Measurements from ENCODE around the gene TRABD2B. TPM values are rescaled to one million over a fixed set of nuclear protein-coding genes. Genes with fewer than 3 reads are reported as not detected.

Gene TRABD2B
- total RNA-seq, 2 experiments from 2014 or later = not detected

GRCh38 chr1:47870946-47871676, 126.1 kb downstream of the TRABD2B start:
- Mint-ChIP-seq H3K27me3 (peaks cover 3% of the 10 kb centered on the region), H3K4me3 (no peak overlapping the region), H3K36me3 (ENCODE audit: low read depth) (no peaks in the 10 kb centered on the region), H3K27ac (no peak overlapping the region), H3K9me3 (no peaks in the 10 kb centered on the region), H3K4me1 (no peaks in the 10 kb centered on the region)
- CTCF ChIA-PET = no interaction called here
- DNase-seq = no peak
- POLR2A ChIA-PET = no interaction called here

GRCh38 chr1:47870480-47870879, 126.7 kb downstream of the TRABD2B start:
- Mint-ChIP-seq H3K4me1 (no peaks in the 10 kb centered on the region), H3K36me3 (ENCODE audit: low read depth) (no peaks in the 10 kb centered on the region), H3K9me3 (no peaks in the 10 kb centered on the region), H3K27me3 (peaks cover 3% of the 10 kb centered on the region), H3K27ac (no peak overlapping the region), H3K4me3 (no peak overlapping the region)
- ChIA-PET CTCF (no interaction called here), POLR2A (no interaction called here)
- no peak for DNase-seq

GRCh38 chr1:47868348-47868676, 128.9 kb downstream of the TRABD2B start:
- Mint-ChIP-seq H3K9me3 (no peaks in the 10 kb centered on the region), H3K27me3 (peaks cover 3% of the 10 kb centered on the region), H3K4me1 (no peaks in the 10 kb centered on the region), H3K27ac (no peak overlapping the region), H3K36me3 (ENCODE audit: low read depth) (no peaks in the 10 kb centered on the region), H3K4me3 (no peak overlapping the region)
- POLR2A ChIA-PET = no interaction called here
- DNase-seq = no peak
- CTCF ChIA-PET = no interaction called here

- no peak overlapping the region for H3K4me3 Mint-ChIP-seq
- CTCF ChIA-PET = no interaction called here
- no peaks in the 10 kb centered on the region for H3K36me3 Mint-ChIP-seq (ENCODE audit: low read depth)
- POLR2A ChIA-PET = no interaction called here
- no peaks in the 10 kb centered on the region for H3K4me1 Mint-ChIP-seq
- DNase-seq = no peak
- no peak overlapping the region for H3K27ac Mint-ChIP-seq
- peaks cover 4% of the 10 kb centered on the region for H3K27me3 Mint-ChIP-seq
- no peaks in the 10 kb centered on the region for H3K9me3 Mint-ChIP-seq
Observed at GRCh38 chr1:47867438-47868347, 129.5 kb downstream of the TRABD2B start.

GRCh38 chr1:47866601-47867437, 130.4 kb downstream of the TRABD2B start:
- H3K9me3 Mint-ChIP-seq = no peaks in the 10 kb centered on the region
- no peaks in the 10 kb centered on the region for H3K4me1 Mint-ChIP-seq
- H3K27ac Mint-ChIP-seq = no peak overlapping the region
- H3K27me3 Mint-ChIP-seq = peaks cover 8% of the 10 kb centered on the region
- no peaks in the 10 kb centered on the region for H3K36me3 Mint-ChIP-seq (ENCODE audit: low read depth)
- no peak overlapping the region for H3K4me3 Mint-ChIP-seq
- CTCF ChIA-PET = no interaction called here
- POLR2A ChIA-PET = no interaction called here
- no peak for DNase-seq

GRCh38 chr1:47865881-47866535, 131.2 kb downstream of the TRABD2B start:
- Mint-ChIP-seq H3K4me1 (no peaks in the 10 kb centered on the region), H3K27me3 (peaks cover 12% of the 10 kb centered on the region), H3K4me3 (no peak overlapping the region), H3K27ac (no peak overlapping the region), H3K9me3 (no peaks in the 10 kb centered on the region), H3K36me3 (ENCODE audit: low read depth) (no peaks in the 10 kb centered on the region)
- ChIA-PET CTCF (no interaction called here), POLR2A (no interaction called here)
- DNase-seq = no peak

GRCh38 chr1:47859092-47859743, 138.0 kb downstream of the TRABD2B start:
- Mint-ChIP-seq H3K4me1 (peaks cover 10% of the 10 kb centered on the region), H3K9me3 (no peaks in the 10 kb centered on the region), H3K4me3 (no peak overlapping the region), H3K36me3 (ENCODE audit: low read depth) (no peaks in the 10 kb centered on the region), H3K27me3 (peaks cover 13% of the 10 kb centered on the region), H3K27ac (no peak overlapping the region)
- ChIA-PET CTCF (interaction anchor here (0.6 to 1.4 kb wide), 3 partner anchors 17 to 380 kb away, joined by 3 to 4 read pairs (median 3); no protein-coding TSS in a partner anchor), POLR2A (no interaction called here)
- DNase-seq = no peak

GRCh38 chr1:47856996-47857395, 140.2 kb downstream of the TRABD2B start:
- Mint-ChIP-seq H3K9me3 (no peaks in the 10 kb centered on the region), H3K27ac (no peak overlapping the region), H3K4me3 (no peak overlapping the region), H3K4me1 (peaks cover 10% of the 10 kb centered on the region), H3K36me3 (ENCODE audit: low read depth) (no peaks in the 10 kb centered on the region), H3K27me3 (peaks cover 7% of the 10 kb centered on the region)
- no peak for DNase-seq
- POLR2A ChIA-PET = no interaction called here
- CTCF ChIA-PET = no interaction called here

- Mint-ChIP-seq H3K4me1 (peaks cover 10% of the 10 kb centered on the region), H3K36me3 (ENCODE audit: low read depth) (no peaks in the 10 kb centered on the region), H3K27ac (no peak overlapping the region), H3K4me3 (no peak overlapping the region), H3K9me3 (no peaks in the 10 kb centered on the region), H3K27me3 (peaks cover 2% of the 10 kb centered on the region)
- ChIA-PET POLR2A (no interaction called here), CTCF (no interaction called here)
- DNase-seq = no peak
Observed at GRCh38 chr1:47855230-47855629, 142.0 kb downstream of the TRABD2B start.

- no peaks in the 10 kb centered on the region for H3K9me3 Mint-ChIP-seq
- no peaks in the 10 kb centered on the region for H3K27me3 Mint-ChIP-seq
- no peak for DNase-seq
- H3K27ac Mint-ChIP-seq = no peak overlapping the region
- CTCF ChIA-PET = no interaction called here
- no peak overlapping the region for H3K4me3 Mint-ChIP-seq
- POLR2A ChIA-PET = interaction anchor here (0.7 kb wide), 1 partner anchor 255 kb away, joined by 3 read pairs; no protein-coding TSS in a partner anchor
- no peaks in the 10 kb centered on the region for H3K36me3 Mint-ChIP-seq (ENCODE audit: low read depth)
- H3K4me1 Mint-ChIP-seq = peaks cover 9% of the 10 kb centered on the region
Observed at GRCh38 chr1:47854552-47855144, 142.5 kb downstream of the TRABD2B start.

GRCh38 chr1:47853852-47854251, 143.3 kb downstream of the TRABD2B start:
- CTCF ChIA-PET = no interaction called here
- no peak overlapping the region for H3K27ac Mint-ChIP-seq
- no peaks in the 10 kb centered on the region for H3K36me3 Mint-ChIP-seq (ENCODE audit: low read depth)

GRCh38 chr1:47853059-47853458, 144.1 kb downstream of the TRABD2B start:
- DNase-seq = no peak
- POLR2A ChIA-PET = no interaction called here
- Mint-ChIP-seq H3K27me3 (no peaks in the 10 kb centered on the region), H3K27ac (no peak overlapping the region), H3K4me3 (no peak overlapping the region), H3K9me3 (no peaks in the 10 kb centered on the region), H3K36me3 (ENCODE audit: low read depth) (no peaks in the 10 kb centered on the region), H3K4me1 (no peaks in the 10 kb centered on the region)
- CTCF ChIA-PET = no interaction called here

More at GRCh38 chr1:47853852-47854251, 143.3 kb downstream of the TRABD2B start:
- Mint-ChIP-seq H3K4me1 (peaks cover 1% of the 10 kb centered on the region), H3K9me3 (no peaks in the 10 kb centered on the region), H3K27me3 (no peaks in the 10 kb centered on the region), H3K4me3 (no peak overlapping the region)
- DNase-seq = no peak
- POLR2A ChIA-PET = no interaction called here

Measured in activated CD4-positive, alpha-beta T cell treated with anti-CD3 and anti-CD28 coated beads, Interleukin-2, amount 10 ng/mL, durations not matched to agents 7 days and 5 days (primary cell).